Measurements from ENCODE around the gene CPA5. TPM values are rescaled to one million over a fixed set of nuclear protein-coding genes. Genes with fewer than 3 reads are reported as not detected.

The CPA5 gene
- total and polyA plus RNA-seq, 9 of the 15 experiments (the other 6 are each of a cell fraction or from before 2014, with no cell fraction given), result 0.13 to 2.4 (median 0.91) TPM

- TF ChIP-seq ETV6 (IDR thresholded peaks at IDR 0.05; ENCODE audit: borderline replicate concordance in 1 of 2, low read depth in 2 of 2, low read length in 1 of 2), result no peak
- TF ChIP-seq ETV6 (CRISPR knock-in tag; IDR thresholded peaks at IDR 0.05; ENCODE audit: borderline replicate concordance), result peak; percentile 65; the same call in 1 of the 2 replicates
These were observed 68.6 kb downstream of the CPA5 start (continued) for GRCh38 chr7:130413201-130413600.

- no peak for TF ChIP-seq RBM14 (IDR thresholded peaks at IDR 0.05; ENCODE audit: borderline replicate concordance, insufficient read depth, low read depth, low read length)
- TF ChIP-seq ETV1 (tag; conservative IDR thresholded peaks at IDR 0.05; ENCODE audit: low read depth), result no peak
- TF ChIP-seq, protein P1, sequence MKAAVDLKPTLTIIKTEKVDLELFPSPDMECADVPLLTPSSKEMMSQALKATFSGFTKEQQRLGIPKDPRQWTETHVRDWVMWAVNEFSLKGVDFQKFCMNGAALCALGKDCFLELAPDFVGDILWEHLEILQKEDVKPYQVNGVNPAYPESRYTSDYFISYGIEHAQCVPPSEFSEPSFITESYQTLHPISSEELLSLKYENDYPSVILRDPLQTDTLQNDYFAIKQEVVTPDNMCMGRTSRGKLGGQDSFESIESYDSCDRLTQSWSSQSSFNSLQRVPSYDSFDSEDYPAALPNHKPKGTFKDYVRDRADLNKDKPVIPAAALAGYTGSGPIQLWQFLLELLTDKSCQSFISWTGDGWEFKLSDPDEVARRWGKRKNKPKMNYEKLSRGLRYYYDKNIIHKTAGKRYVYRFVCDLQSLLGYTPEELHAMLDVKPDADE (conservative IDR thresholded peaks at IDR 0.05; ENCODE audit: control insufficient read depth, low read depth, low read length), result no peak
- TF ChIP-seq RBM39 (optimal IDR thresholded peaks at IDR 0.05; ENCODE audit: low read depth, low read length), result no peak
- Histone ChIP-seq H4K20me1 (replicated peaks; ENCODE audit: control insufficient read depth, insufficient read depth, low read length) (no peaks in the 10 kb centered on the region), H3K27me3 (ENCODE audit: control insufficient read depth in 2 of 2, insufficient read depth in 2 of 2, low read length in 2 of 2) (peaks cover 4% of the 10 kb centered on the region in 2 experiments; a peak in 4 of 5 replicates), H2AFZ (ENCODE audit: low read depth, low read length) (no peak overlapping the region), H3K36me3 (ENCODE audit: control insufficient read depth, insufficient read depth, low read length) (no peaks in the 10 kb centered on the region), H3K4me3 (no peak overlapping the region), H3K4me2 (ENCODE audit: insufficient read depth, low read length) (no peak overlapping the region), H3K9ac (ENCODE audit: insufficient read depth in 1 of 2, low read depth in 2 of 2, low read length in 2 of 2) (no peak overlapping the region), H3K9me3 (replicated peaks; ENCODE audit: control insufficient read depth, insufficient read depth, low read depth, low read length) (no peaks in the 10 kb centered on the region), H3K9me1 (ENCODE audit: control insufficient read depth, insufficient read depth, low read length) (no peaks in the 10 kb centered on the region), H3K79me2 (ENCODE audit: control insufficient read depth, insufficient read depth, low read length) (no peaks in the 10 kb centered on the region), H3K4me1 (replicated peaks in 1 of 2; ENCODE audit: control insufficient read depth in 2 of 2, insufficient read depth in 2 of 2, low read length in 2 of 2) (no peaks in the 10 kb centered on the region), H3K27ac (ENCODE audit: extremely low read depth, low read depth, low read length) (no peak overlapping the region)
- FAIRE-seq (no peak), DNase-seq (ENCODE audit: extremely low read depth in 1 of 4, low spot score in 3 of 4) (no peak), ATAC-seq (no peak)
- POLR2A ChIA-PET, result interaction anchor here (0.6 kb wide), 1 partner anchor 72 kb away, joined by 3 read pairs; no protein-coding TSS in a partner anchor
- in situ Hi-C loops (cut with MboI) (no loop called here), intact Hi-C loops (cut with micrococcal nuclease) (no loop called here)
- BruUV-seq (replicated peaks), result no TSS peak
- CTCF ChIA-PET (ENCODE audit: low intra/inter-chr PET ratio), result no interaction called here
These were observed 70.4 kb downstream of the CPA5 start for GRCh38 chr7:130415006-130415405.

All from K562 (cell line).